SK-N-SH (cell line): ENCODE results near the gene TMEM163.

ENCODE experiments used
- CTCF ChIP-seq: fragments of 200-600 bp; sonication (generic); IDR thresholded peaks from 2 replicates; pipeline ENCODE4 v1.6.1; 2017; ENCODE audit warnings: antibody characterized with exemption, mild to moderate bottlenecking, moderate library complexity
- EP300 ChIP-seq, 2 experiments: IDR thresholded peaks; 2 replicates each; pipeline versions ENCODE4 v1.4.0 to v1.6.1; 2012; ENCODE audit warnings: borderline replicate concordance in 1 of 2, low read depth in 1 of 2, low read length in 1 of 2
- EZH2phosphoT487 ChIP-seq: fragments of 200-600 bp; sonication (generic); IDR thresholded peaks from 2 replicates; pipeline ENCODE4 v1.6.1; 2017; ENCODE audit warnings: low read depth, mixed run types, mild to moderate bottlenecking, antibody characterized with exemption, moderate library complexity, borderline replicate concordance
- IRF3 ChIP-seq: fragments of 150-350 bp; IDR thresholded peaks from 2 replicates; pipeline ENCODE4 v1.6.1; 2016; ENCODE audit warnings: mild to moderate bottlenecking, low read depth, low read length
- MAX ChIP-seq: IDR thresholded peaks from 2 replicates; pipeline ENCODE4 v1.4.0; 2012; ENCODE audit warnings: low read depth
- NFIC ChIP-seq: IDR thresholded peaks from 2 replicates; pipeline ENCODE4 v1.4.0; 2012; ENCODE audit warnings: borderline replicate concordance
- NRF1 ChIP-seq: IDR thresholded peaks from 2 replicates; pipeline ENCODE4 v1.6.1; 2012; ENCODE audit warnings: low read depth, mild to moderate bottlenecking, low read length
- POLR2AphosphoS5 ChIP-seq: IDR thresholded peaks from 2 replicates; pipeline ENCODE4 v1.6.1; 2012; ENCODE audit warnings: low read depth, low read length
- RAD21 ChIP-seq: IDR thresholded peaks from 2 replicates; pipeline ENCODE4 v1.6.1; 2012; ENCODE audit warnings: mild to moderate bottlenecking, low read length
- SMC3 ChIP-seq: IDR thresholded peaks from 2 replicates; pipeline ENCODE4 v1.6.1; 2012; ENCODE audit warnings: low read depth, low read length, improper control_type of control experiment
- TEAD4 ChIP-seq: IDR thresholded peaks from 2 replicates; pipeline ENCODE4 v1.4.0; 2012; ENCODE audit warnings: mild to moderate bottlenecking, borderline replicate concordance; ENCODE audit not compliant: insufficient read depth

- no peak for TF ChIP-seq RAD21
- no peak for TF ChIP-seq NRF1
- TF ChIP-seq EP300 (IDR thresholded peaks at IDR 0.05; ENCODE audit: borderline replicate concordance in 1 of 2, low read depth in 1 of 2, low read length in 1 of 2): no peak
- no peak for TF ChIP-seq CTCF
- TF ChIP-seq MAX: no peak
- TF ChIP-seq SMC3: no peak
- no peak for TF ChIP-seq EZH2phosphoT487
- no peak for TF ChIP-seq TEAD4
- no peak for TF ChIP-seq NFIC
- TF ChIP-seq POLR2AphosphoS5: no peak
- no peak for TF ChIP-seq IRF3
Observed at GRCh38 chr2:134634054-134634753, 84.6 kb downstream of the TMEM163 start.
